IPS-20b (cell line): ENCODE results near the gene SYTL5.

ENCODE experiments used
- H3K27ac ChIP-seq: one replicate; pipeline ENCODE4 v1.5.1; 2013; ENCODE audit warnings: low read length
- H3K27me3 ChIP-seq: 2 replicates; pipeline ENCODE4 v1.6.1; 2013; ENCODE audit warnings: mild to moderate bottlenecking, low read length, inconsistent platforms; ENCODE audit not compliant: insufficient read depth
- H3K36me3 ChIP-seq: 2 replicates; pipeline ENCODE4 v1.6.1; 2013; ENCODE audit warnings: low read depth, mild to moderate bottlenecking, inconsistent platforms, low read length, moderate library complexity; ENCODE audit not compliant: insufficient read depth
- H3K4me1 ChIP-seq: 2 replicates; pipeline ENCODE4 v1.6.1; 2013; ENCODE audit warnings: mild to moderate bottlenecking, control low read depth, inconsistent platforms, low read length, moderate library complexity; ENCODE audit not compliant: insufficient read depth
- H3K4me3 ChIP-seq: 2 replicates; pipeline ENCODE4 v1.5.1; 2013; ENCODE audit warnings: mild to moderate bottlenecking, low read length, inconsistent platforms
- H3K9ac ChIP-seq: 2 replicates; pipeline ENCODE4 v1.6.1; 2013; ENCODE audit warnings: low read depth, mild to moderate bottlenecking, inconsistent platforms, low read length, moderate library complexity
- H3K9me3 ChIP-seq: 2 replicates; pipeline ENCODE4 v1.6.1; 2013; ENCODE audit warnings: mild to moderate bottlenecking, low read depth, low read length, inconsistent platforms; ENCODE audit not compliant: insufficient read depth

Gene SYTL5

GRCh38 chrX:38102875-38103274 is 96.5 kb downstream of the SYTL5 start:
- Histone ChIP-seq H3K4me3 (no peak overlapping the region), H3K4me1 (peaks cover 6% of the 10 kb centered on the region; the same call in 1 of the 2 replicates), H3K9ac (no peak overlapping the region), H3K9me3 (no peaks in the 10 kb centered on the region), H3K27ac (no peak overlapping the region), H3K27me3 (no peaks in the 10 kb centered on the region), H3K36me3 (no peaks in the 10 kb centered on the region)

- Histone ChIP-seq H3K9ac (no peak overlapping the region), H3K4me3 (no peak overlapping the region), H3K27me3 (no peaks in the 10 kb centered on the region), H3K4me1 (peaks cover 6% of the 10 kb centered on the region; the same call in 1 of the 2 replicates), H3K9me3 (no peaks in the 10 kb centered on the region), H3K27ac (no peak overlapping the region), H3K36me3 (no peaks in the 10 kb centered on the region)
Measured at GRCh38 chrX:38103857-38104812, 97.8 kb downstream of the SYTL5 start.

GRCh38 chrX:38105216-38105725 is 98.9 kb downstream of the SYTL5 start:
- peaks cover 6% of the 10 kb centered on the region; the same call in 1 of the 2 replicates for H3K4me1 ChIP-seq
- H3K27ac ChIP-seq, result no peak overlapping the region

GRCh38 chrX:38106991-38107655 is 100.8 kb downstream of the SYTL5 start:
- Histone ChIP-seq H3K4me1 (peaks cover 6% of the 10 kb centered on the region; the same call in 1 of the 2 replicates), H3K27ac (no peak overlapping the region), H3K9ac (no peak overlapping the region), H3K27me3 (no peaks in the 10 kb centered on the region), H3K4me3 (no peak overlapping the region), H3K9me3 (no peaks in the 10 kb centered on the region), H3K36me3 (no peaks in the 10 kb centered on the region)

More at GRCh38 chrX:38105216-38105725, 98.9 kb downstream of the SYTL5 start:
- Histone ChIP-seq H3K36me3 (no peaks in the 10 kb centered on the region), H3K27me3 (no peaks in the 10 kb centered on the region), H3K4me3 (no peak overlapping the region), H3K9me3 (no peaks in the 10 kb centered on the region), H3K9ac (no peak overlapping the region)

- Histone ChIP-seq H3K4me1 (peaks cover 6% of the 10 kb centered on the region; the same call in 1 of the 2 replicates), H3K36me3 (no peaks in the 10 kb centered on the region), H3K27me3 (no peaks in the 10 kb centered on the region), H3K9ac (no peak overlapping the region), H3K4me3 (no peak overlapping the region), H3K27ac (no peak overlapping the region), H3K9me3 (no peaks in the 10 kb centered on the region)
Measured at GRCh38 chrX:38108364-38108763, 102.0 kb downstream of the SYTL5 start.

GRCh38 chrX:38109042-38109898 is 102.9 kb downstream of the SYTL5 start:
- no peaks in the 10 kb centered on the region for H3K36me3 ChIP-seq
- H3K9ac ChIP-seq, result no peak overlapping the region
- H3K4me1 ChIP-seq, result peaks cover 6% of the 10 kb centered on the region; the same call in 1 of the 2 replicates
- no peaks in the 10 kb centered on the region for H3K27me3 ChIP-seq
- no peak overlapping the region for H3K27ac ChIP-seq
- no peak overlapping the region for H3K4me3 ChIP-seq
- no peaks in the 10 kb centered on the region for H3K9me3 ChIP-seq

GRCh38 chrX:38110231-38110630 is 103.9 kb downstream of the SYTL5 start:
- Histone ChIP-seq H3K4me1 (peaks cover 6% of the 10 kb centered on the region; the same call in 1 of the 2 replicates), H3K27me3 (no peaks in the 10 kb centered on the region), H3K9me3 (no peaks in the 10 kb centered on the region), H3K36me3 (no peaks in the 10 kb centered on the region), H3K9ac (no peak overlapping the region), H3K4me3 (no peak overlapping the region), H3K27ac (no peak overlapping the region)

GRCh38 chrX:38111196-38111595 is 104.8 kb downstream of the SYTL5 start:
- Histone ChIP-seq H3K27me3 (no peaks in the 10 kb centered on the region), H3K36me3 (no peaks in the 10 kb centered on the region), H3K4me3 (no peak overlapping the region), H3K9me3 (no peaks in the 10 kb centered on the region), H3K9ac (no peak overlapping the region), H3K27ac (no peak overlapping the region), H3K4me1 (peaks cover 2% of the 10 kb centered on the region; the same call in 1 of the 2 replicates)

- Histone ChIP-seq H3K9ac (no peak overlapping the region), H3K9me3 (no peaks in the 10 kb centered on the region), H3K4me3 (no peak overlapping the region), H3K4me1 (no peaks in the 10 kb centered on the region), H3K27ac (no peak overlapping the region), H3K27me3 (no peaks in the 10 kb centered on the region), H3K36me3 (no peaks in the 10 kb centered on the region)
Measured at GRCh38 chrX:38112566-38112965, 106.2 kb downstream of the SYTL5 start.

- Histone ChIP-seq H3K27ac (no peak overlapping the region), H3K9me3 (no peaks in the 10 kb centered on the region), H3K27me3 (no peaks in the 10 kb centered on the region), H3K36me3 (no peaks in the 10 kb centered on the region), H3K4me3 (no peak overlapping the region), H3K4me1 (no peaks in the 10 kb centered on the region), H3K9ac (no peak overlapping the region)
Measured at GRCh38 chrX:38116706-38117105, 110.4 kb downstream of the SYTL5 start.

- H3K9me3 ChIP-seq, result no peaks in the 10 kb centered on the region
- no peak overlapping the region for H3K27ac ChIP-seq
- no peaks in the 10 kb centered on the region for H3K27me3 ChIP-seq
- no peak overlapping the region for H3K4me3 ChIP-seq
- H3K9ac ChIP-seq, result no peak overlapping the region
- H3K4me1 ChIP-seq, result no peaks in the 10 kb centered on the region
- H3K36me3 ChIP-seq, result no peaks in the 10 kb centered on the region
Measured at GRCh38 chrX:38117485-38117884, 111.1 kb downstream of the SYTL5 start.
